Smooth muscle cell (in vitro differentiated cells): ENCODE data around the gene ANTXR1. TPM values are rescaled to one million over a fixed set of nuclear protein-coding genes. Genes with fewer than 3 reads are reported as not detected.

Experiments
- DNase-seq: peaks from one replicate; lab custom pipeline; 2025; ENCODE audit not compliant: unreplicated experiment; lab: John Stamatoyannopoulos, UW
- H2AFZ ChIP-seq: fragments of 200-600 bp; sonication (generic); 2 replicates; pipeline ENCODE4 v1.6.0; 2016; ENCODE audit warnings: antibody characterized with exemption, low read depth, mild to moderate bottlenecking
- H3F3A ChIP-seq: fragments of 200-600 bp; sonication (generic); 2 replicates; pipeline ENCODE4 v1.6.0; 2017; ENCODE audit warnings: antibody characterized with exemption, low read depth
- H3K27ac ChIP-seq: fragments of 200-600 bp; sonication (generic); 2 replicates; pipeline ENCODE4 v1.5.1; 2016; ENCODE audit warnings: low read depth, mild to moderate bottlenecking
- H3K27me3 ChIP-seq: fragments of 200-600 bp; sonication (generic); 2 replicates; pipeline ENCODE4 v1.6.1; 2016; ENCODE audit warnings: low read depth, mild to moderate bottlenecking
- H3K36me3 ChIP-seq: fragments of 200-600 bp; sonication (generic); 2 replicates; pipeline ENCODE4 v1.5.1; 2016; ENCODE audit warnings: low read depth
- H3K4me1 ChIP-seq: fragments of 200-600 bp; sonication (generic); 2 replicates; pipeline ENCODE4 v1.5.1; 2016; ENCODE audit warnings: low read depth
- H3K4me2 ChIP-seq: fragments of 200-600 bp; sonication (generic); 2 replicates; pipeline ENCODE4 v1.6.0; 2016; ENCODE audit warnings: mild to moderate bottlenecking
- H3K4me3 ChIP-seq: fragments of 200-600 bp; sonication (generic); 2 replicates; pipeline ENCODE4 v1.5.1; 2016; ENCODE audit warnings: mild to moderate bottlenecking
- H3K79me2 ChIP-seq: fragments of 200-600 bp; sonication (generic); 2 replicates; pipeline ENCODE4 v1.6.0; 2016; ENCODE audit warnings: low read depth, mild to moderate bottlenecking
- H3K9ac ChIP-seq: fragments of 200-600 bp; sonication (generic); 2 replicates; pipeline ENCODE4 v1.6.0; 2016; ENCODE audit warnings: low read depth
- H3K9me3 ChIP-seq: fragments of 200-600 bp; sonication (generic); replicated peaks from 2 replicates; pipeline ENCODE4 v1.5.1; 2016; ENCODE audit warnings: low read depth
- H4K20me1 ChIP-seq: fragments of 200-600 bp; sonication (generic); 2 replicates; pipeline ENCODE4 v1.6.0; 2016; ENCODE audit warnings: low read depth
- WGBS: methylation state at CpG from one replicate; pipeline ENCODE4 v1.1.7; 2016; ENCODE audit warnings: low lambda C conversion rate; 5-methylcytosine and 5-hydroxymethylcytosine counted together
- polyA plus RNA-seq: library from polyadenylated mRNA; unstranded; fragments of >200 nt; fragmentation: Nextera tagmentation; extraction: Ambion mirVana; gene quantifications from 2 replicates; pipeline ENCODE4 v1.2.1, GENCODE V29; 2016
- total RNA-seq: library from RNA; depleted of rRNA; stranded (reverse); fragments of >200 nt; gene quantifications from 2 replicates; pipeline ENCODE4 v1.2.3, GENCODE V29; 2014
- TF ChIP-seq, protein P1 (sequence below): fragments of 200-600 bp; sonication (generic); IDR thresholded peaks from 2 replicates; pipeline ENCODE4 v1.5.1; 2017; ENCODE audit warnings: borderline replicate concordance, mild to moderate bottlenecking, antibody characterized with exemption; ENCODE audit not compliant: insufficient read depth, poor library complexity, severe bottlenecking

The ANTXR1 gene
- total and polyA plus RNA-seq, 2 experiments from 2014 or later: 292 to 309 TPM

DNA sequence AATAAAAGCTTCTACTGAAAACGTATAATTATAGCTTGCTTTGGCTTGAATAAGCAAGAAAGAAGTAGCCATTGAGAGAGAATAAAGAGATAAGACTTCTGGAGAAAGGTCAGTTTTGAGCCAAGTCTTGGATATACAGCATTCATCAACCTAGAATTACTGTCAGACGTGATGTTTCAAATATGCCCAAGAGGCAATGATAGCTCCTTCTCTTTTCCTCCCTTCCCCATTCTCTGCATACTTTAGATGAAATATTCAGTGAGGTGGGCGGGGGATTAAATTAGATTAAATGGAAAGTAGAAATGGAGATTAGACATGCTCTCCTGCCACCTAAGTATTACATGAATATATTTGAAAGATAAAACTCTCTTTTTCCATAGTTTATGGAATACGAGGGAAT, 8.7 kb downstream of the ANTXR1 start:
- WGBS: 59% methylated on average over 4 of the region's 4 CpGs
- Histone ChIP-seq H3K9me3 (no peaks in the 10 kb centered on the region), H4K20me1 (peaks cover 100% of the 10 kb centered on the region)

DNA sequence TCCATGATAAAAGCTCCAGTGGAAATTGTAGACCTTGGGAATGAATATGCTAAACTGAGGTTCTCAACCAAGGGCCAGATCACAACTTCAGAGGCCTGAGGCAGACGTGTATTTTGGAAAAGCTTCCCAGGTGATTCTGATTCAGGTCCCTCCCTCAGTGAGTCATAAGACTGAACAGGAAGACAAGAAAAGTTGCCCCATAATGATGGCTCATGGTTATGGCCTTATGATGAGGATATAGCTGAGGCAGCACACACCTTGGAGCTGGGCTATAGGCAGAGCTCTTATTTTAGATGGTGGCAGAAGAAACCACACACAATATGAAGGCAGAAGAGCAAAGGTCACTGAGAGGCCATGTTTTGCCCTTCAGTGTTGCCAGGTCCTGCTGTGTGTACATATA, 9.6 kb downstream of the ANTXR1 start:
- TF ChIP-seq, protein P1, sequence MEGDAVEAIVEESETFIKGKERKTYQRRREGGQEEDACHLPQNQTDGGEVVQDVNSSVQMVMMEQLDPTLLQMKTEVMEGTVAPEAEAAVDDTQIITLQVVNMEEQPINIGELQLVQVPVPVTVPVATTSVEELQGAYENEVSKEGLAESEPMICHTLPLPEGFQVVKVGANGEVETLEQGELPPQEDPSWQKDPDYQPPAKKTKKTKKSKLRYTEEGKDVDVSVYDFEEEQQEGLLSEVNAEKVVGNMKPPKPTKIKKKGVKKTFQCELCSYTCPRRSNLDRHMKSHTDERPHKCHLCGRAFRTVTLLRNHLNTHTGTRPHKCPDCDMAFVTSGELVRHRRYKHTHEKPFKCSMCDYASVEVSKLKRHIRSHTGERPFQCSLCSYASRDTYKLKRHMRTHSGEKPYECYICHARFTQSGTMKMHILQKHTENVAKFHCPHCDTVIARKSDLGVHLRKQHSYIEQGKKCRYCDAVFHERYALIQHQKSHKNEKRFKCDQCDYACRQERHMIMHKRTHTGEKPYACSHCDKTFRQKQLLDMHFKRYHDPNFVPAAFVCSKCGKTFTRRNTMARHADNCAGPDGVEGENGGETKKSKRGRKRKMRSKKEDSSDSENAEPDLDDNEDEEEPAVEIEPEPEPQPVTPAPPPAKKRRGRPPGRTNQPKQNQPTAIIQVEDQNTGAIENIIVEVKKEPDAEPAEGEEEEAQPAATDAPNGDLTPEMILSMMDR: no peak
- Histone ChIP-seq H3K79me2 (peaks cover 100% of the 10 kb centered on the region), H3K36me3 (no peaks in the 10 kb centered on the region), H3K27me3 (no peaks in the 10 kb centered on the region), H3K4me2 (no peak overlapping the region), H3K4me3 (no peak overlapping the region), H4K20me1 (peaks cover 100% of the 10 kb centered on the region), H3K9me3 (no peaks in the 10 kb centered on the region), H2AFZ (no peak overlapping the region), H3K4me1 (peaks cover 11% of the 10 kb centered on the region), H3F3A (peaks cover 11% of the 10 kb centered on the region), H3K27ac (peak overlapping the region; percentile 39), H3K9ac (no peak overlapping the region)
- no peak for DNase-seq
- 61% methylated on average over 1 of the region's 1 CpG for WGBS

More for the DNA sequence above, 8.7 kb downstream of the ANTXR1 start:
- DNase-seq: no peak
- H3K4me1 ChIP-seq: peaks cover 13% of the 10 kb centered on the region
- H3K9ac ChIP-seq: no peak overlapping the region
- no peak overlapping the region for H2AFZ ChIP-seq
- TF ChIP-seq, protein P1: no peak
- peak overlapping the region; percentile 93 for H3K4me2 ChIP-seq
- no peaks in the 10 kb centered on the region for H3K27me3 ChIP-seq
- H3K27ac ChIP-seq: peak overlapping the region; percentile 39
- peaks cover 100% of the 10 kb centered on the region for H3K79me2 ChIP-seq
- peaks cover 13% of the 10 kb centered on the region for H3F3A ChIP-seq
- H3K36me3 ChIP-seq: no peaks in the 10 kb centered on the region
- no peak overlapping the region for H3K4me3 ChIP-seq

DNA sequence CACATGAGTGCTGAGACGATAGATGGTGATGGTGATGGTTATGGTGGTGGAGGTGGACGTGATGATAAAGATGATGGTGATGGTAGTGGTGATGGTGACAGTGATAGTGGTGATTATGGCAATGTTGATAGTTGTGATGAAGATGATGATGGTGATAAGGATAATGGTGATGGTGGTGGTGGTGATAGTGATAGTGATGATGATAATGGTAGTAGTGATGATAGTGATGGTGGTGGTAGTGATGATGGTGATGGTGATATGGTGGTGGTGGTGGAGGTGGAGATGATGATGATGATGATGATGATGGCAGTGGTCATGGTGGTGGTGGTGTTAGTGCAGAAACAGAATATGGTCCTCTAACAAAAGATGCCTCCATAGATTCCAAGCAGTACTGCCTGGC, 10.3 kb downstream of the ANTXR1 start:
- DNase-seq: no peak
- Histone ChIP-seq H3F3A (peaks cover 11% of the 10 kb centered on the region), H3K79me2 (peaks cover 100% of the 10 kb centered on the region), H3K9me3 (no peaks in the 10 kb centered on the region), H3K4me1 (peaks cover 10% of the 10 kb centered on the region), H3K9ac (no peak overlapping the region), H3K36me3 (no peaks in the 10 kb centered on the region), H3K27ac (peak overlapping the region; percentile 0), H3K4me2 (no peak overlapping the region), H3K4me3 (no peak overlapping the region), H2AFZ (no peak overlapping the region), H3K27me3 (no peaks in the 10 kb centered on the region), H4K20me1 (peaks cover 100% of the 10 kb centered on the region)
- WGBS: 96% methylated on average over 2 of the region's 2 CpGs
- TF ChIP-seq, protein P1: no peak

DNA sequence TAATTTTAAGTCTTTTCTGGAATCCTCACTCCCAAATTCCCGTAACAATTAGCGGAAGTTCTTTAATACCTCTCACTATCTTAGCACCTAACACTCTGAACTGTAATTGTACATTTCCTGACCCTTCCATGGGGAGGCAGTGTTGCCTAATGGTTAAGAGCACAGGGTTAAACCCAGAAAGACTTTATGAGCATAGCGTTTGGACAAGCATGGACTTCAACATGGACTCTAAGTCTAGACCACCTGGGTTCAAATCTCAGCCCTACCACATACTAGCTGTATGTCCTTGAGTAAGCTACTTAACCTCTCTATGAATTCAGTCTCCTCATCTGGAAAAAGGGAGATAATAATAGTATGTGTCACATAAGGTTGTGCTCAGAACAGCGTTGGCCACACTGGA, 13.0 kb downstream of the ANTXR1 start:
- Histone ChIP-seq H3K4me1 (peaks cover 14% of the 10 kb centered on the region), H3K36me3 (no peaks in the 10 kb centered on the region), H3K9ac (no peak overlapping the region), H3K79me2 (peaks cover 100% of the 10 kb centered on the region), H2AFZ (no peak overlapping the region), H3F3A (peaks cover 9% of the 10 kb centered on the region), H3K4me2 (no peak overlapping the region), H3K9me3 (no peaks in the 10 kb centered on the region), H3K27me3 (no peaks in the 10 kb centered on the region), H3K27ac (peak overlapping the region; percentile 25), H4K20me1 (peaks cover 98% of the 10 kb centered on the region), H3K4me3 (no peak overlapping the region)
- TF ChIP-seq, protein P1: peak; percentile 54
- 61% methylated on average over 4 of the region's 4 CpGs for WGBS
- DNase-seq: no peak
